DND-41 (cell line): Measurements from ENCODE around the gene NCOA5.

ENCODE experiments used
- EZH2 ChIP-seq: IDR thresholded peaks from 3 replicates; pipeline ENCODE4 v1.6.1; 2012; ENCODE audit warnings: borderline replicate concordance, low read depth, mild to moderate bottlenecking, moderate library complexity, low read length, inconsistent platforms; ENCODE audit not compliant: severe bottlenecking
- TF ChIP-seq, protein P1 (sequence below): IDR thresholded peaks from 2 replicates; pipeline ENCODE4 v1.5.1; 2012; ENCODE audit warnings: borderline replicate concordance, low read length, moderate library complexity, mild to moderate bottlenecking; ENCODE audit not compliant: poor library complexity, severe bottlenecking; ENCODE audit errors: extremely low read depth

DNA sequence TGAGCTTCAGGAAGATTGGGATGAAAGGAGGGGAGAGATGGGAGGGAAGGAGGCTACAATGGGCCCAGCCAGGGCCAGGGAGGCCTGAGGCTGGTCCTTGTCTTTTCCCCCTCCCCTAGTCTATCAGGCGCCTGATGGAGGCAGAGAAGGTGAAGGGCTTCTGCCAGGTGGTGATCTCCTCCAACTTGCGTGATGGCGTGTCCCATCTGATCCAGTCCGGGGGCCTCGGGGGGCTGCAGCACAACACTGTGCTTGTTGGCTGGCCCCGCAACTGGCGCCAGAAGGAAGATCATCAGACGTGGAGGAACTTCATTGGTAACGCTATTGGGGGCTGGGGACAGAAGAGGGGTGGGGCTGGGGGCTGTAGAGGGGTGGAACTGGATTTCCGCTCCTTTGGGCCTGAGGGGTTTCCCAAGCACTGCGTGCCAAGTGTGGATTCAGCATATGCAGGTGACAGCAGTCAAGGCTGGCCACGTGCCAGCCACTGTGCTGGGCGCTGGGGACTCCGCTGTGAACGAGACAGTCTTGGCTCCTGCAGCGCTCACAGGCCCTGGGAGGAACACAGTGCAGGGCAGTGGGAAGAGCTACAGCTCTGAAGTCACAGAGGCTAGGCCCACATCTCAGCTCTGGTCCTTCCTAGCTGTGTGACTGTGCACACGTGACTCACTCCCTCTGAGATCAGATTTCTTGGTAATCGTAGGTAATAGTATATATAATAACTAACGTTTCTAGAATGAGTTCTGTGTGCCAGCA is 38.0 kb downstream of the NCOA5 start:
- TF ChIP-seq, protein P1, sequence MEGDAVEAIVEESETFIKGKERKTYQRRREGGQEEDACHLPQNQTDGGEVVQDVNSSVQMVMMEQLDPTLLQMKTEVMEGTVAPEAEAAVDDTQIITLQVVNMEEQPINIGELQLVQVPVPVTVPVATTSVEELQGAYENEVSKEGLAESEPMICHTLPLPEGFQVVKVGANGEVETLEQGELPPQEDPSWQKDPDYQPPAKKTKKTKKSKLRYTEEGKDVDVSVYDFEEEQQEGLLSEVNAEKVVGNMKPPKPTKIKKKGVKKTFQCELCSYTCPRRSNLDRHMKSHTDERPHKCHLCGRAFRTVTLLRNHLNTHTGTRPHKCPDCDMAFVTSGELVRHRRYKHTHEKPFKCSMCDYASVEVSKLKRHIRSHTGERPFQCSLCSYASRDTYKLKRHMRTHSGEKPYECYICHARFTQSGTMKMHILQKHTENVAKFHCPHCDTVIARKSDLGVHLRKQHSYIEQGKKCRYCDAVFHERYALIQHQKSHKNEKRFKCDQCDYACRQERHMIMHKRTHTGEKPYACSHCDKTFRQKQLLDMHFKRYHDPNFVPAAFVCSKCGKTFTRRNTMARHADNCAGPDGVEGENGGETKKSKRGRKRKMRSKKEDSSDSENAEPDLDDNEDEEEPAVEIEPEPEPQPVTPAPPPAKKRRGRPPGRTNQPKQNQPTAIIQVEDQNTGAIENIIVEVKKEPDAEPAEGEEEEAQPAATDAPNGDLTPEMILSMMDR = no peak
- TF ChIP-seq EZH2 = no peak
